ENCODE results near the gene PCDHB15. TPM values are rescaled to one million over a fixed set of nuclear protein-coding genes. Genes with fewer than 3 reads are reported as not detected.
"Not testable (repeated sequence)": the region's sequence is repeated elsewhere in the genome, so short reads cannot be mapped to it uniquely, and the experiment has no call there.

The PCDHB15 gene
- total and polyA plus RNA-seq, 7 donors = 0.44 to 2.5 (median 0.58) TPM

DNA sequence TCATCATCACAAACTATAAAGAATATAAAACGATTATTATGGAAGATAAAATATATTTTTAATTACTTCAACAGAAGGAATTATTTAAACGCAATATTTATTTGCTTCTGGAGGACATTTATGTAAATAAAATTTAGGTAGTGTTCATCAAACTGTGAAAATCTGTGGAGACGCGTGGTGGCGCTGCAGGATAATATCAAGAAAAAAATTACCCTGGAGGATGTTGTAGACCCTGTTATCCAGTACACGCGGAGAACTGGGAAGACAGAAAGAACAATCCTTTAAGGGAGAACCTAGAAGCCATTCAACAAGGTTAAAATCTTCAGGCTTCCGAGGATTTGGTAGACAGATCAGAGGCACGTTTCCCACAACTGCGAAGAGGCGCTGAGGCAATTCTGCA, 36.7 kb upstream of the PCDHB15 start, which contains the start of gene PCDHB12:
Gene PCDHB12, plus strand, starts transcription at position 242 of the 400 bp plus-strand sequence. CDS start 189 bp downstream, outside the sequence.
- ATAC-seq (no peak), DNase-seq (no peak)
- H3K27ac ChIP-seq = no peak within 1 kb of the TSS
- TF ChIP-seq, protein P1, sequence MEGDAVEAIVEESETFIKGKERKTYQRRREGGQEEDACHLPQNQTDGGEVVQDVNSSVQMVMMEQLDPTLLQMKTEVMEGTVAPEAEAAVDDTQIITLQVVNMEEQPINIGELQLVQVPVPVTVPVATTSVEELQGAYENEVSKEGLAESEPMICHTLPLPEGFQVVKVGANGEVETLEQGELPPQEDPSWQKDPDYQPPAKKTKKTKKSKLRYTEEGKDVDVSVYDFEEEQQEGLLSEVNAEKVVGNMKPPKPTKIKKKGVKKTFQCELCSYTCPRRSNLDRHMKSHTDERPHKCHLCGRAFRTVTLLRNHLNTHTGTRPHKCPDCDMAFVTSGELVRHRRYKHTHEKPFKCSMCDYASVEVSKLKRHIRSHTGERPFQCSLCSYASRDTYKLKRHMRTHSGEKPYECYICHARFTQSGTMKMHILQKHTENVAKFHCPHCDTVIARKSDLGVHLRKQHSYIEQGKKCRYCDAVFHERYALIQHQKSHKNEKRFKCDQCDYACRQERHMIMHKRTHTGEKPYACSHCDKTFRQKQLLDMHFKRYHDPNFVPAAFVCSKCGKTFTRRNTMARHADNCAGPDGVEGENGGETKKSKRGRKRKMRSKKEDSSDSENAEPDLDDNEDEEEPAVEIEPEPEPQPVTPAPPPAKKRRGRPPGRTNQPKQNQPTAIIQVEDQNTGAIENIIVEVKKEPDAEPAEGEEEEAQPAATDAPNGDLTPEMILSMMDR (IDR thresholded peaks at IDR 0.05) = peak; percentile 8
- H3K9me3 ChIP-seq = peaks cover 3% of the 10 kb centered on the region
- peaks cover 0 to 34% (median 6%) of the 10 kb centered on the region in 3 donors for H3K27me3 ChIP-seq (ENCODE audit: insufficient read depth in 3 of 3, low read length in 2 of 3)
- H3K36me3 ChIP-seq (ENCODE audit: insufficient read depth in 1 of 2, low read depth in 1 of 2) = no peaks in the 10 kb centered on the region
- 17 to 21% (median 18%) methylated on average over 11 of the region's 11 CpGs for WGBS, 3 donors
- intact Hi-C loops (cut with DNase I) = no loop called here
- peak within 1 kb of the TSS; percentile 26 for H3K4me3 ChIP-seq
- no peaks in the 10 kb centered on the region for H3K4me1 ChIP-seq

DNA sequence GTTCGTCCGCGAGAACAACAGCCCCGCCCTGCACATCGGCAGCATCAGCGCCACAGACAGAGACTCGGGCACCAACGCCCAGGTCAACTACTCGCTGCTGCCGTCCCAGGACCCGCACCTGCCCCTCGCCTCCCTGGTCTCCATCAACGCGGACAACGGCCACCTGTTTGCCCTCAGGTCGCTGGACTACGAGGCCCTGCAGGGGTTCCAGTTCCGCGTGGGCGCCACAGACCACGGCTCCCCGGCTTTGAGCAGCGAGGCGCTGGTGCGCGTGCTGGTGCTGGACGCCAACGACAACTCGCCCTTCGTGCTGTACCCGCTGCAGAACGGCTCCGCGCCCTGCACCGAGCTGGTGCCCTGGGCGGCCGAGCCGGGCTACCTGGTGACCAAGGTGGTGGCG, 34.9 kb upstream of the PCDHB15 start:
- WGBS, 3 donors = 31 to 37% (median 36%) methylated on average over 28 to 39 of the region's 39 CpGs

DNA sequence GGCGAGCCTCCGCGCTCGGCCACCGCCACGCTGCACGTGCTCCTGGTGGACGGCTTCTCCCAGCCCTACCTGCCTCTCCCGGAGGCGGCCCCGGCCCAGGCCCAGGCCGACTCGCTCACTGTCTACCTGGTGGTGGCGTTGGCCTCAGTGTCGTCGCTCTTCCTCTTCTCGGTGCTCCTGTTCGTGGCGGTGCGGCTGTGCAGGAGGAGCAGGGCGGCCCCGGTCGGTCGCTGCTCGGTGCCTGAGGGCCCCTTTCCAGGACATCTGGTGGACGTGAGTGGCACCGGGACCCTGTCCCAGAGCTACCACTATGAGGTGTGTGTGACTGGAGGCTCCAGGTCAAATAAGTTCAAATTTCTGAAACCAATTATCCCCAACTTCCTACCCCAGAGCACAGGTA, 34.3 kb upstream of the PCDHB15 start:
- WGBS, 3 donors = 28 to 36% (median 29%) methylated on average over 19 to 22 of the region's 27 CpGs
- H3K27me3 ChIP-seq (ENCODE audit: insufficient read depth in 3 of 3, low read length in 2 of 3) = peaks cover 0 to 34% (median 6%) of the 10 kb centered on the region in 3 donors
- H3K27ac ChIP-seq; DNase-seq; H3K9me3 ChIP-seq; H3K4me1 ChIP-seq; ATAC-seq; H3K4me3 ChIP-seq; intact Hi-C loops (cut with DNase I); H3K36me3 ChIP-seq (ENCODE audit: insufficient read depth in 1 of 2, low read depth in 1 of 2): not testable (repeated sequence)

More for the DNA sequence above, 34.9 kb upstream of the PCDHB15 start:
- H3K4me1 ChIP-seq; intact Hi-C loops (cut with DNase I); H3K4me3 ChIP-seq; H3K36me3 ChIP-seq (ENCODE audit: insufficient read depth in 1 of 2, low read depth in 1 of 2); H3K27ac ChIP-seq; H3K9me3 ChIP-seq; DNase-seq; ATAC-seq: not testable (repeated sequence)
- H3K27me3 ChIP-seq (ENCODE audit: insufficient read depth in 3 of 3, low read length in 2 of 3) = peaks cover 0 to 34% (median 6%) of the 10 kb centered on the region in 3 donors

DNA sequence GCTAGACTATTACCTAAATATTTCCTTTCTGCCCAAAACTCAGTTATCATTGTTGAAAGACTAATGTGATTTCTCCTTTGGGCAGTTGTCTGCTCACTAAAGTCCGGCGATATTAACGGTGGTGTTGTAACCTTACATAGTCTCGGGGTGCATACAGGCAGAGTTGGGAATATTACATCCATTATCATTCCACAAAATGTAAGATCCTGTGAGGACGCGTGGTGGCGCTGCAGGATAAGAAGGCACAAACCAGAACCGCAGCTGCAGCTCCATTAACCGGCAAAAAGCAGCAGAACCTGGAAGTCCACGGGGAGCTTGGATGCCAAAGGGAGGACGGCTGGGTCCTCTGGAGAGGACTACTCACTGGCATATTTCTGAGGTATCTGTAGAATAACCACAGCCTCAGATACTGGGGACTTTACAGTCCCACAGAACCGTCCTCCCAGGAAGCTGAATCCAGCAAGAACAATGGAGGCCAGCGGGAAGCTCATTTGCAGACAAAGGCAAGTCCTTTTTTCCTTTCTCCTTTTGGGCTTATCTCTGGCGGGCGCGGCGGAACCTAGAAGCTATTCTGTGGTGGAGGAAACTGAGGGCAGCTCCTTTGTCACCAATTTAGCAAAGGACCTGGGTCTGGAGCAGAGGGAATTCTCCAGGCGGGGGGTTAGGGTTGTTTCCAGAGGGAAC, 31.4 kb upstream of the PCDHB15 start, which contains the start of gene PCDHB13:
Gene PCDHB13, plus strand, starts transcription at position 264 of the 684 bp plus-strand sequence. Its CDS starts 205 bp downstream, at position 469.
- H3K27ac ChIP-seq; intact Hi-C loops (cut with DNase I); H3K4me1 ChIP-seq; H3K36me3 ChIP-seq (ENCODE audit: insufficient read depth in 1 of 2, low read depth in 1 of 2); H3K9me3 ChIP-seq: not testable (repeated sequence)
- 9 to 13% (median 9%) methylated on average over 11 to 13 of the region's 18 CpGs for WGBS, 3 donors
- Histone ChIP-seq H3K4me3 (peak within 1 kb of the TSS; percentile 32), H3K27me3 (ENCODE audit: insufficient read depth in 3 of 3, low read length in 2 of 3) (peaks cover 0 to 20% (median 4%) of the 10 kb centered on the region in 3 donors)
- ATAC-seq (peak in 2 of 4 donors; percentile 36 to 68), DNase-seq (peak in 1 of 2 donors; percentile 45)

DNA sequence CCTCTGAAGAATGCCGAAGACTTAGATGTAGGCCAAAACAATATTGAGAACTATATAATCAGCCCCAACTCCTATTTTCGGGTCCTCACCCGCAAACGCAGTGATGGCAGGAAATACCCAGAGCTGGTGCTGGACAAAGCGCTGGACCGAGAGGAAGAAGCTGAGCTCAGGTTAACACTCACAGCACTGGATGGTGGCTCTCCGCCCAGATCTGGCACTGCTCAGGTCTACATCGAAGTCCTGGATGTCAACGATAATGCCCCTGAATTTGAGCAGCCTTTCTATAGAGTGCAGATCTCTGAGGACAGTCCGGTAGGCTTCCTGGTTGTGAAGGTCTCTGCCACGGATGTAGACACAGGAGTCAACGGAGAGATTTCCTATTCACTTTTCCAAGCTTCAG, 30.6 kb upstream of the PCDHB15 start:
- DNase-seq; H3K4me1 ChIP-seq; ATAC-seq; H3K36me3 ChIP-seq (ENCODE audit: insufficient read depth in 1 of 2, low read depth in 1 of 2); H3K4me3 ChIP-seq; H3K27ac ChIP-seq; H3K9me3 ChIP-seq; intact Hi-C loops (cut with DNase I): not testable (repeated sequence)
- H3K27me3 ChIP-seq (ENCODE audit: insufficient read depth in 3 of 3, low read length in 2 of 3) = peaks cover 0 to 18% (median 2%) of the 10 kb centered on the region in 3 donors
- 54 to 65% (median 56%) methylated on average over 10 of the region's 12 CpGs for WGBS, 3 donors

DNA sequence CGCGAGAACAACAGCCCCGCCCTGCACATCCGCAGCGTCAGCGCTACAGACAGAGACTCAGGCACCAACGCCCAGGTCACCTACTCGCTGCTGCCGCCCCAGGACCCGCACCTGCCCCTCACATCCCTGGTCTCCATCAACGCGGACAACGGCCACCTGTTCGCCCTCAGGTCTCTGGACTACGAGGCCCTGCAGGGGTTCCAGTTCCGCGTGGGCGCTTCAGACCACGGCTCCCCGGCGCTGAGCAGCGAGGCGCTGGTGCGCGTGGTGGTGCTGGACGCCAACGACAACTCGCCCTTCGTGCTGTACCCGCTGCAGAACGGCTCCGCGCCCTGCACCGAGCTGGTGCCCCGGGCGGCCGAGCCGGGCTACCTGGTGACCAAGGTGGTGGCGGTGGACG, 29.7 kb upstream of the PCDHB15 start:
- WGBS, 3 donors = 32 to 40% (median 35%) methylated on average over 26 to 34 of the region's 40 CpGs
- H3K4me1 ChIP-seq; ATAC-seq; H3K36me3 ChIP-seq (ENCODE audit: insufficient read depth in 1 of 2, low read depth in 1 of 2); H3K27ac ChIP-seq; DNase-seq; H3K9me3 ChIP-seq; H3K4me3 ChIP-seq; intact Hi-C loops (cut with DNase I): not testable (repeated sequence)
- H3K27me3 ChIP-seq (ENCODE audit: insufficient read depth in 3 of 3, low read length in 2 of 3) = peaks cover 0 to 22% (median 0%) of the 10 kb centered on the region in 3 donors

DNA sequence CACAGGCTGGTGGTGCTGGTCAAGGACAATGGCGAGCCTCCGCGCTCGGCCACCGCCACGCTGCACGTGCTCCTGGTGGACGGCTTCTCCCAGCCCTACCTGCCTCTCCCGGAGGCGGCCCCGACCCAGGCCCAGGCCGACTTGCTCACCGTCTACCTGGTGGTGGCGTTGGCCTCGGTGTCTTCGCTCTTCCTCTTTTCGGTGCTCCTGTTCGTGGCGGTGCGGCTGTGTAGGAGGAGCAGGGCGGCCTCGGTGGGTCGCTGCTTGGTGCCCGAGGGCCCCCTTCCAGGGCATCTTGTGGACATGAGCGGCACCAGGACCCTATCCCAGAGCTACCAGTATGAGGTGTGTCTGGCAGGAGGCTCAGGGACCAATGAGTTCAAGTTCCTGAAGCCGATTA, 29.2 kb upstream of the PCDHB15 start:
- H3K36me3 ChIP-seq (ENCODE audit: insufficient read depth in 1 of 2, low read depth in 1 of 2); H3K4me3 ChIP-seq; intact Hi-C loops (cut with DNase I); H3K9me3 ChIP-seq; H3K27ac ChIP-seq; H3K4me1 ChIP-seq; DNase-seq; ATAC-seq: not testable (repeated sequence)
- peaks cover 0 to 19% (median 0%) of the 10 kb centered on the region in 3 donors for H3K27me3 ChIP-seq (ENCODE audit: insufficient read depth in 3 of 3, low read length in 2 of 3)
- 31 to 36% (median 34%) methylated on average over 8 to 19 of the region's 26 CpGs for WGBS, 3 donors
